ENCODE results near the gene PJA2.

The PJA2 gene

DNA sequence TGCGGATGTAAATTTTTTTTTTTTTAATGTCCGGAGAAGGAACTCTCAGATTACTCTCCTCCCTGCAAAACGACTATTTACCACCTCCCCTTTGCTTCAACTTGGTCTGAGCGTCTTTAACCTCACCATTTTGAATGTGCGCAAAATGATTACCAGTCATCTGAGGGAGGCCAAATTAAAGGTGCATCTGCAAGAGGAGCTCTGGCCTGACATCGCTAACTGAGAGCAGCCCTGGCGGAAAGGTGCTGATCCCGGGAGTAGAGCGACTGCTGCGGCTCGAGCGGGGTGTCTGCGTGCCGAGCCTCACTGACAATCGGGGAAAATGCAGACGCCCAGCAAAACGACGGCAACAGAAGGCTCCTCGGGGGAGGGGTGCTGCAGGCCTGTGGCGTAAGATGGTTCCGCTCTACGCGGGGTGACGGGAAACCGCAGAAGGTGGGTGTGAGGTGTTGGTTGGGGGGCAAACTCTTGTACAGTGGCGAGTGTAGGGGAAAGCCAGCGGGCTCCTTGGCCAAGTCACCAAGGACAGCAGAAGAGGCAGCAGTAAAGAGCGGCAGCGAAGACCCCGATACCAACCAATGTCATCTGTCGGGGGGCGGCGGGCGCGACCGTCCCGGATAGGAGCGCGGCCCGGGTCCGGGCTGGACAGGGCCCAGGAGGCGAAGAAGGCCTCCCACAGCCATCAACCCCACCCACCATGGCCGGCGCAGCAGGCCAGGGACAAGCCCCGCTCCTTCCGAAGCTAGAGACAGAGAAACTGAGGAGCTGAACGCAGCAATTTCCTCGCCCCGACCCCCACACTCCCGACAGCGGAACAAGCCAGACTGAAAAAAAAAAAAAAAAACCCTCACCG is 557 bp downstream of the PJA2 start:
- DNase-seq = no peak

DNA sequence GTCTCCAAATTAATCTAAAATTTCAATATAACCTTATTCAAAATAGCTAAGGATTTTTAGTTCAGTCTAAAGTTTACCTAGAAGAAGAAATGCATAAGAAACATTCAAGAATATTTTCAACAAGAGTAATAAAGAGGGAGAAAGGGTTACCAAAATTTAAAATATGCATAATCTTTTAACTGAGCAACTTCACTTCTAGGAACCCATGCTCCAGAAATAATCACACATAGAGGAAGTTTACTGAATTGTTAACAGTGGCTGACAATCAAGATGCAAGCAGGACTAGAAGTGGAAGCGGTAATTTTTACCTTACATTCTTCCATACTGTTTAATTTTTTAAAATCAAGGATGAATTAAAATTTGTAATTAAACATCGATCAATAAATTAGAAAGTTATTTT is 1.9 kb downstream of the PJA2 start:
- no peak for DNase-seq

DNA sequence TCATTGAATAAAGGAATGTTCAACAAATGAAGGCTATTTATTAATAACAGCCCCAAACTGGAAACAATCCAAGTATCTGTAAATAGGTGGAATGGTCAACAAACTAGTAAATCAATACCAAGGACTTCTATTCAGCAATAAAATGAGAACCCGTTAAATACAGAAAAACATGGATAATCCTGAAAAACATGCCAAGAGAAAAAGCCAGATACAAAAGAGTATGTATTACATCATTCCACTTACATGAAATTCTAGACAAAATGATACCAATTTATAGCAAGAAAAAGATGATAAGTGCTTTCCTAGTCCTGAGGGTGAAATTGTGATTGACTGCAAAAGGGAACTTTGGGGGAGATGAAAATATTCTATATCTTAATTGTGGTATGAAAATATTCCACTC is 3.1 kb downstream of the PJA2 start:
- no peak for DNase-seq

DNA sequence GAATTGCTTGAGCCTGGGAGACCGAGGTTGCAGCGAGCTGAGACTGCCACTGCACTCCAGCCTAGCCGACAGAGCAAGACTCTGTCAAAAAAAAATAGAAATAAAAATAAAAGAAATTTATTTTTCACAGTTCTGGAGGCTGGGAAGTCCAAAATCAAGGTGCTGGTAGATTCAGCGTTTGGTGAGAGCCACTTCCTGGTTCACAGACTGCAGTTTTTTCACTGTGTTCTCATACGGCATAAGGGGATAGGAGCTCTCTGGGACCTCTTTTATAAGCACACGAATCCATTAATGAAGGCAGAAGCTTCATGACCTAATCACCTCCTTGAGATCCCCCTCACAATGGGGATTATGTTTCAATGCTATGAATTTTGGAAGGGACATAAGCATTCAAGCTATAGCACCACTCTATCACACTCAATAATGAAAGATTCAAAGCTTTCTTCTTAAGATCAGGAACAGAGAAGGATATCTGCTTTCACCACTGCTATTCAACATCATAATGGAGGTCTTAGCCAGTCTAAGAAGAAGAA is 5.3 kb downstream of the PJA2 start:
- no peak for DNase-seq

DNA sequence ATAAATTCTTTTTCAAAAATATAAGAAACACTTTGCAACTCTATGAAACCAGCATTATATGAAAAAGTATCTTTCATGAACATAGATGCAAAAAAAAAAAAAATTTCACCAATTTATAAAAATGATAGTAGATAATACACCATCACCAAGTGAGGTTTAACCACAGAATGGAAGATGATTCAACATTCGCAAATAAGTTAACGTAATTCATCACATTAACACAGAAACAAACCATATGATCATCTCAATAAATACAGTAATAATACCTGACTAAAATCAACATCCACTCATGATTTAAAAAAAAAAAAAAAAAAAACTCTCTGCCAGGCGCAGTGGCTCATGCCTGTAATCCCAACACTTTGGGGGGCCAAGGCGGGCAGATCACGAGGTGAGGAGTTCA is 6.3 kb downstream of the PJA2 start:
- no peak for DNase-seq

DNA sequence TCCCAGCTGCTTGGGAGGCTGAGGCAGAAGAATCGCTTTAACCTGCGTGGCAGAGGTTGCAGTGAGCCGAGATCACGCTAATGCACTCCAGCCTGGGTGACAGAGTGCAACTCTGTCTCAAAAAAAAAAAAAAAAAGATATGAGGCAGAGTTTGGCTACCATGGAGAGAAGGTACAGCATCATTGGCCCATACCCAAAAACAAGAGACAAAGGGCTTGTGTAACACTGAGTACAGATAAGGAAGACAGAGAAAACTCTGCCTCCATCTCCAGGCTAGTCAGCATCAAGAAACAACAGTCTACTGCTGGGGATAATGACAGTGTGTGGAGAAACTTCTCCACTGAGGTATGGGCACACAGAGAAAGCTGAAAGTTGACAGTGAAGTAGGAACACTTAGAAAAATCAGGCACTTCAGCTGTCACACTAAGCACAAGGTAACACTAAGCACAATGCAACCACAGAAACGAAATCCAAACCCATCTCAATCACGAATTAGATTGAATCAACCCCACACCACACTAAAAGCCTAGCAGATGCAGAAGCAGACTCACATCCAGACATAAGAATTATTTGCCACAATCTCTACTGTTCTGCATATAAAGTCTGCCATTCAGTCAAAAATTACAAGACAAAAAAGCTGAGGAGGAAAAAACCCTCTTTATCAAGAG is 10.5 kb downstream of the PJA2 start:
- DNase-seq = no peak

DNA sequence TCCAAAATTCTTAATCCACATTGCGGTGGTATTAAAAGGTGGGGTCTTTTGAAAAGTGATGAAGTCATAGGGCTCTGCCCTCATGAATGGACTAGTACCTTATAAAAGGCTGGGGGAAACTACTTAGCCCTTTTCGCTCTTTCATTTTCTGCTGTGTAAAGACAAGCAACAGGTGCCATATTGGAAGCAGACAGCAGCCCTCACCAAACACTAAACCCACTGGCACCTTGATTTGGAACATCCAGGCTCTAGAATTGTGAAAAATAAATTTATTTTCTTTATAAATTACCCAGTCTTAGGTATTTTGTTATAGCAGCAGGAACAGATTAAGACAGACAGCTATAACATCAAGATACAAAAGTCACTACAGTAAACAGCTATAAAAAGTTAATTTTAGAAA is 12.8 kb downstream of the PJA2 start:
- DNase-seq = no peak

DNA sequence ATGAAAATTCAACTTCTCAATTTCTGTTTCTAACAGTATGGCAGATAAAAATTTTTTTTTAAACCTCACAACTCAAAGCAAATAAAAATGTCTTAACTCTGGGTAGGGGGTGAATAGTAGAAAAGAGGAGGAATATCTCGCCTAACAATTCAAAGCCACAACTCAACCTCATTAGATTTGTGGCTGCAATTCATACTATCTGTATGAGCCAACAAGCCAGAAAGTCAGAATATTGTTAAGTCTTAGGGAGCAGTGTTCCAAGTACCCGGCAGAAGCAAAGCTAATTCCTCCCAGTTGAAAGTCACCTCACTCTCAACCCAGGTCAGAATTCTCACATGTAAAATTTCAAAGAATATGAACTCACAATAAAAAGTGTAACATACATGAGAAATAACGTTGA is 15.0 kb downstream of the PJA2 start:
- DNase-seq = no peak

DNA sequence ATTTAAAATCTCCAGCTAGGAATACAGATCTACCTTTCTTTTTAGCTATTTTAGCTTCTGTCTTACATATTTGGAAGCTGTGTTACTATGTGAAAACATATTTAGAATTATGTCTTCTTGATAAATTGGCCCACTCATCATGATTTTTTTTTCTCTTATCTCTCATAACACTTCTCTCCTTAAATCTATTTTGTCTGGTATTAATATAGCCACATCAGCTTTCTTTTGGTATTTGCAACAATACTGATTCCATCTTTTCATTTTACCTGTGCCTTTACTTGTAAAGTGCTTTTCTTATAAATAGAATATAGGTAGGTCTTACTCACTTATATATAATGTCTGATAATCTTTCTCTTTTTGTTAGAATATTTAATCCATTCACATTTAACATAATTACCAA is 19.6 kb downstream of the PJA2 start:
- DNase-seq = no peak

DNA sequence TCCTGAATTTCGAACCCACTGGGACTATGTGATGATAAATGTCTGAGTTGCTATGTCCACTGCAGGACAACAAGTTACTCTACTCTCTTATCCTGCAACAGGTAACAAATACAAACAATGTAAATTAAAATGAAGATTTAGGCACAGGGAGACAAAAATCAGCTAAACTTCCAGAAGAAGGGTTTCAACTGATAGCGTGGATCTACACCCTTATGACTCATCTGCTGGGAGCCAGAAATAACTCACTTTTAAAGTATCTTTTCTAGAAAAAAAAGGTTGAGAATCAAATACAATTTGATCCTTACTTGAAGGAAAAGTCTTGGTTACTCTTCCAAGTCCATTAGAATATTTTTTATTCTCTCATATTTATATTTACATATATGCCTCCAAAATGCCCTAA is 21.4 kb downstream of the PJA2 start:
- DNase-seq = no peak

DNA sequence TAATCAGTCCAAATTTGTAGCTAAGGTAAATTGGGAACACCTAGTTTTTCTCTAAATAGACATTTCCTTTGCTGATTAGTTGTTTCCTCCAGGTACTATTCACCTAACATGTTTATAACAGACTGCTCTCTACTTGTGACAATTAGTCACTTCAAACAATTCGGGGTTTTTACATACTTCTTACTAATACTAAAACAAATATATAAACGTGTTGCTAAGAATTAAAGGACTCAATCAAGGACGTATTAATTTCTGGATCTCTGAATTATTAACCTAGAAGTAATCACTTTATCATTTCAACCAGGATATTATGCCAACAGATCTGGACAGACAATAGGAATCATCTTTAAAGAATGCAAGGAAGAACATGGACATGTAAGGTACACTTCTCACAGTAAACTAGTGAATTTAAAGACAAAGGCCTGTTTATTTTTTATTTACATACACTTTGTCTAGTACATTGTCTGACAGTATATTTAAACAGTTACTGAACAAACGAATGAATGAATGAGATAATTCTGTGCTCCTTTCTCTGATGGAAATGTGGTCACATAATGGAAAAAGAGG is 22.3 kb downstream of the PJA2 start:
- DNase-seq = no peak

DNA sequence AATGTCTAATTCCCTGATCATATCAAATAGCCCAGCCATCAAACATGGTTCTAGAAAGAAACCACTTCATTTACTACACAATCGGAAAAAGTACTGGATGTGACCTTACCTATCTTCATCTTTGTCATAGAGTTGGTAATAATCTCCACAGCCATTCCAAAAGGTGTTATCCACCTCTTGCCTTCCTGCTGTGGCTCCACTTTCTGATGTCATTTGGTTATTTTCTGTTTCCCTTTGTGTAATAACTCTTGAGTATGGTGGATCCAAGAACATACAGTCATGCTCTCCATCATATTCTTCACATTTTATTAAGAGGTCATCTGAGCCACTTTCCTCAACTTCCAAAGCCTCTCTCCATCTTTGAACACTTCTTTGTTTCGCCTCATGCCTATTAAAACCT is 31.7 kb downstream of the PJA2 start:
- no peak for DNase-seq

DNA sequence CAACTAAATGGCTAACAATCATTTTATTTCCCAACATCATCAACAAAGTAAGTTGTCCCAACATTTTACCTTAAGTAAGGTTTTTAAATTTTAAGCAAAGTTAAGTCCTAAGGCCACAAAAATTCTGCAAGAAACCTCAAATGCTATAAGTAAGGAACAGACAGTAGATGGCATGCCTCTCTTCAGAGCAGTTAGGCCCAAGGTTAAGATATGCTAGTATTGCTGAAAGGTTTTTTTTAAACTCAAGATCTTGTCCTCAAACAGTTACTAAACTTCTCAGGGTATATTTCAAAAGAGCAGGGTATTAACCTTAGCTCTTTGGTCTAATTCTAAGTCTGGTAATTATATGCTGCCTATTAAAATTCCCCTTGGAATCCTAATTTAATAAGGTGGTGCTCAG is 35.1 kb downstream of the PJA2 start:
- DNase-seq = no peak

DNA sequence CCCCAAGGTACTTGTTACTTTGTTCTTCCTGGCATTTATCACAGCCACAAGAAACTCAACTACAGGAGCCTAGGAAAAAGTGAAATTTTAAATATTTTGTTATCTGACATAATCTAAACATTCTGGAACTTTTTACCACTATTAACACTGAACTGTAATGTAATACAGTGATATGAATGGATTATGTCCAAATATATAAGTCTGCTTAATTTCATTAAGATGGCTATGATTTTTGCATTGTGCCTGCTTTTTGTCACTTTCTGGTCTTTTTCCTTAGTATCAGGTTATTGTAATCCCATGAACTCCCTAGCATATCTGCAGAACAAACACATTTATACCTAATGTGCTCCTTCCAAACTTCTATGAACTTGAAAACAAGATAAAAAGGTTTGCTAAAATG is 35.8 kb downstream of the PJA2 start:
- DNase-seq = no peak

DNA sequence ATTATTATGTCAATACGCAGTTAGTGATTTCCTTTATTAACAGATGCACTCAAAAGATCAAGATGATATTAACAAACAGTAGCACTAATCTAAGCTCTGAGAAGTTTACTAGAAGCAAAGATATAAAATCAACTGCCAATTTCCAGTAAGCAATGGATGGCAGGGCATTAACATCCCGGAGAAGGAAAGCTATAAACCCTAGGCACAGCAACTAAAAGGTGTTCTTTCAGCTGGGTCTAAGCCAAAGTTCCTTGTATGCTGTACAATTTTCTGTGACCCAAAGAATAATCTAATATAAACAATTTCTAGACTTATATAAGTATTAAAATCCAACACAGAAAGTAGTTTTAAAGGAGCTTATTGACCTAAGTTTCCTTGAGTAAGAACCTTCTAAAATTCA is 39.4 kb downstream of the PJA2 start:
- DNase-seq = no peak

DNA sequence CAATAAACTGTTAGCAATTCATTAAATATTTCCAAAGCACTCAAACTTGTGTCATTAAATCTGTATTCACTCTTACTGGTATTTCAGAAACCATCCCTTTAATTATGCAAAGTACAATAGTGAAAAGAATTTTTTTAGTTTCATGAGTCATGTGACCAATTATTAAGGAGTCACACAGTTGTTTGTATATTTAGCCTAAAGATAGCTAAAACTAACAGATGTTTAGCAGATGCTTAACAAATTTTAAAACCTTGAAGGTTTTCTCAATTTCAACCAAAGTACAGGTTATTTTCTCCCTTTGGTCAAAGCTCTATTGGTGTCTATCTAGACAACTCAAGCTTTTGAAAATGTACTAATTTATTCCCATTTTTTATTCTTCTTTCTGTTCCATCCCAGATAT is 44.1 kb downstream of the PJA2 start:
- DNase-seq = no peak

DNA sequence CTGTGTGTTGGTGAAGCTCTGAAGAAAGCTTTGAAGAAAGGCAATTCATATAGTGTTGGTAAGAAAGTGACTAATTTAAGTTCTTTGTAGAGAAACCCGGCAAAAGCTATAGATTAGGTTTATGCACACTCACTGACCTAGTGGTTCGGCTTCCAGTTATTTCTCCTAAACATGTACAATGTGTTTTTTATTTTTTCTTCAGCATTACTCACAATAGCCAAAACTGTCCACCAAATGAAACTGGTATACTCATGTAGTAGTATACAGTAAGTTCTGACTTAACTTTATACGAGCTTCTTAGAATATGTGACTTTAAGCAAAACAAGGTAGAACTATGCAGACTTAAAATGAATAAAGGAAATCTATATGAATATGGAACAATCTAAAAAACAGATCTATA is 44.8 kb downstream of the PJA2 start:
- no peak for DNase-seq

DNA sequence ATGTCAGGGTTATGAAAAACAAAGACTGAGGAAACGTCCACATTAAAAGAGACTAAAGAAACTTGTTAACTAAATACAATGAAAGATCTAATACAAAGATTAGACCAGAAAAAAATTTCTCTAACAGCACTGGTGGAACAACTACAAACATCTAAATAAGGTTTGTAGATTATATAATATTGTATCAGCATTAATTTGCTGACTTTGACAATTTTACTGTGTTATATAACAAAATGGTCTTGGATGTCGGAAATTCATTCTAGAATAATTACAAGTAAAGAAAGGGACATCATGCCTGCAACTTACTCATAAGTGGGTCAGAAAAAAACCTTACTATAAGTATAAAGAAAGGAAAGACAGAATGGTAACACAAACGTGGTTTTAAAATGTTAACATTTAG is 50.1 kb downstream of the PJA2 start:
- no peak for DNase-seq

DNA sequence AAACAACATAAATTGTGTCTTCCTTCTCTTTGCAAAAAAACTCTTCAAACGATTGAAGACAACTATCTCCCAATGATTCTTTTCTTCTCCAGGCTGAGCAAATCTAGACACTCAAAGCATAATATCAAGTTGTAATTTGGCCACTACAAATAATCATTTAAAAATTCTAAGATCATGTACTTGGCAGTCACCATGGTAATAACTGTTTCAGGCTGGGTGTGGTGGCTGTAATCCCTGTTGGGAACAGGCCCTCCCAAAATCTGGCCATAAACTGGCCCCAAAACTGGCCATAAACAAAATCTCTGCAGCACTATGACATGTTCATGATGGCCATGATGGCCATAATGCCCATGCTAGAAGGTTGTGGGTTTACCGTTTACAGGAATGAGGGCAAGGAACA is 52.0 kb downstream of the PJA2 start:
- DNase-seq = no peak

DNA sequence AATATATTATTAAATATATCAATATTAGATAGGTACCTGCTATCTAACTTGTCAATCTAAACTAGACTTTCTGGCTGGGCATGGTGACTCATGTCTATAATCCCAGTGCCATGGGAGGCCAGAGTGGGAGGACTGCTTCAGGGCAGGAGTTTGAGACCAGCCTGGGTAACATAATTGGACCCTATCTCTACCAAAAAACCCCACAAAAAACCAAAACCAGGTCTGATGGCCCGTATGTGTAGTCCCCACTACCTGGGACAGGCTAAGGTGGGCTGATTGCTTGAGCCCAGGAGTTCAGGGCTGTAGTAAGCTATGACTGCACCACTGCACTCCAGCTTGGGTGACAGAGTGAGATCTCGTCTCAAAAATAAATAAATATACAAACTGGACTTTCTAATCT is 55.0 kb downstream of the PJA2 start:
- DNase-seq = no peak

DNA sequence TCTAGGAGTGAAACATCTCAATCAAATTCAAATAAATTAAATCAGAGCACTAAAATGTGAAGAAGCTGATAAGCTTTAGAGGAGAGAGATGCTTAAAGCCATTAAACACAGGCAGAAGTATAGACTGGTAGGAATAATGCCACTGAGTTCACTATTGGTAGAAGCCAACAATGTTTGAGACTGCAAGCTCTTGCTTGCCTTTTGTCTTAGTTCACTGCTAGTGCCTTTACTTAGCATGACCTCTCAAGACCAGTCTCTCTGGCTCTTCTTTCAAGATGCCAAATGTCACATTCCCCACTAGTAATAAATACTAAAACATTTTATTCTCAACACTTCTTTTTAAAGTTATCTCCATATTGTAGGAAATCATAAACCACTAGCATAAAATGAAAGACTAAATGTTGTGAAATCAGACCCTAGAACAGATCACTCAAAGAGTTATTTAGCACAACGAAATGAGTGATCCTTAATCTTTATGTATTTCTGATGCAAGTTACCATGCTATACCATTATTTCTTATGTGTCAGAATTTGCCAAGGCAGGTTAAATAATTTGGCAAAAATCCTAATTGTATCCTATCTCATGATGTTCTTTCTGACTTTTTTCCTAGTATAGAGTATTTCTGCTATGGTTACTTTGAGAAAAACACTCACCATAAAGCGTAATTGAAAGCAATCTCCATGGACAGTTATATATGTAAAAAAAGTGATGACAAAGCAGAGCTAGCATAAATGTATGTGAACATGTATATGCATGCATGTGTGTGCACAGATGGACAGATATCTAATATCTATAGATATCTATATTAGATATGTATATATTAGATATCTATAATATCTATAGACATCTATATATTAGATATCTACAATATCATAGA is 57.5 kb downstream of the PJA2 start:
- DNase-seq = no peak

DNA sequence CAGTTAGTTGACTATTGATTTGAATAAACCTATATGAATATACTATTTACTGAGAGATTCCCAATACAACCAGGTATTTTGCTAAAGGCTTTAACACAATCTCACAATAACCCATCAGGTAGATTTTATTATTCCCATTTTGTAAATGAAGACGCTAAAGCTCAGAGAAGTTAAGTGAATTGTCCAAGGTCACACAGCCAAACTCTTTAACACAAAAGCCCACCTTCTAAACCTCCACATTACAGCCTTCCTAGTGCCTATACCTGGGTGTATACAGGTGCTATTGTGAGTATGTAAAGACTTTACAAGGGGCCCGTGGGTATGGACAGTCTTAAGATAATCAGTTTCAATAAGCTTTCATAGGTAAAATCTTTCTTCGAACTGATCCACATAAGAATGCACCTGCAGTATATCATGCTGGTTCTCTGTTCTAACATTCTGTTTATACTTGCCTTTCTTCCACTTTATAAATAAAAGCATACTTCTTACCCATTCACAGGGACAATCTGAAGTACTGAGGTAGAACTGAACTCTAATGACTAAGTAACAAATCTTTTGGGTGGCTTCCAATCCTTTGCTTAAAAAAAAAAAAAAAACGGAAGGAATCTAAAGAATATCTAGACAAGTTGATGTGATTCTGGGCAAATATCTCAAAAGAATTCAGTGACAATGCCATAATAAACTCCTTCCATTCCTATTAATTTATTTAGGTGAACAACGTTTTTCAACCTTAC is 59.1 kb downstream of the PJA2 start:
- DNase-seq = no peak

DNA sequence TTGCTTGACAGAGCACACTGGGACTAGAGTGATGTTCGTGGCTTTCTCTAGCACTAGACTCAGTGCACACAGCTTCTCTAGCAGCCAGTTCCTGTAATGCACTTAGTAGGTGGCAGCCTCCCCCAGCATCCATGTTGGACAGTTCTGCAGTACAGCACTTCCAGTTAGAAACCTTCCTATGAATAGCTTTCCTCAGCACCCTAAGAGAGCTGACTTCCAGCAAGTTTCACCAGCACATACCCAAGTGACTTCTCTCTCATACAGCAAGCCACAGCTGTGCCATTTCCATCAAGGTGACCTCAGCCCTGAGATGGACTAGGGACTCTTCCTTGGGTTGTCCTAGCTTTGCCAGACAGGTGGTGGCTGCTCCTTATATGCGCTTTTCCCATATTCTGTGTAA is 60.4 kb downstream of the PJA2 start:
- no peak for DNase-seq

All from NCI-H2081 treated with DMSO at 0.1 percent for 48 hours (cell line).